Neural progenitor cell (in vitro differentiated cells): Measurements from ENCODE around the gene WNT5B. TPM values are rescaled to one million over a fixed set of nuclear protein-coding genes. Genes with fewer than 3 reads are reported as not detected.

ENCODE experiments used
- DNase-seq: peaks from one replicate; pipeline ENCODE4 v3.0.0-alpha.2; 2016; ENCODE audit warnings: low spot score
- H2AFZ ChIP-seq: fragments of 200-600 bp; sonication (generic); replicated peaks from 2 replicates; pipeline ENCODE4 v1.6.1; 2016; ENCODE audit warnings: antibody characterized with exemption
- H3F3A ChIP-seq: fragments of 200-600 bp; sonication (generic); 2 replicates; pipeline ENCODE4 v1.6.1; 2016; ENCODE audit warnings: antibody characterized with exemption, low read depth
- H3K27ac ChIP-seq: fragments of 200-600 bp; sonication (generic); 2 replicates; pipeline ENCODE4 v1.5.1; 2016; ENCODE audit warnings: mild to moderate bottlenecking
- H3K27me3 ChIP-seq: fragments of 200-600 bp; sonication (generic); 2 replicates; pipeline ENCODE4 v1.6.1; 2016; ENCODE audit warnings: mild to moderate bottlenecking, moderate library complexity
- H3K36me3 ChIP-seq: fragments of 200-600 bp; sonication (generic); 2 replicates; pipeline ENCODE4 v1.5.1; 2016
- H3K4me1 ChIP-seq: fragments of 200-600 bp; sonication (generic); 2 replicates; pipeline ENCODE4 v1.6.1; 2016; ENCODE audit warnings: mixed run types
- H3K4me2 ChIP-seq: fragments of 200-600 bp; sonication (generic); 2 replicates; pipeline ENCODE4 v1.6.1; 2016
- H3K4me3 ChIP-seq: fragments of 200-600 bp; sonication (generic); 2 replicates; pipeline ENCODE4 v1.5.1; 2016
- H3K79me2 ChIP-seq: fragments of 200-600 bp; sonication (generic); 2 replicates; pipeline ENCODE4 v1.6.1; 2016; ENCODE audit warnings: low read depth
- H3K9ac ChIP-seq: fragments of 200-600 bp; sonication (generic); 2 replicates; pipeline ENCODE4 v1.6.1; 2016
- H3K9me3 ChIP-seq: fragments of 200-600 bp; sonication (generic); 2 replicates; pipeline ENCODE4 v1.5.1; 2016; ENCODE audit warnings: low read depth
- H4K20me1 ChIP-seq: fragments of 200-600 bp; sonication (generic); 2 replicates; pipeline ENCODE4 v1.6.1; 2016; ENCODE audit warnings: low read depth
- H3K27ac Mint-ChIP-seq: 3 replicates; pipeline ENCODE4 v1.8.0; 2021; ENCODE audit warnings: mixed read lengths
- H3K27me3 Mint-ChIP-seq: 2 replicates; pipeline ENCODE4 v1.8.0; 2022; ENCODE audit warnings: low read depth, mild to moderate bottlenecking, inconsistent platforms, moderate library complexity, mixed read lengths; ENCODE audit not compliant: insufficient read depth
- H3K36me3 Mint-ChIP-seq: 3 replicates; pipeline ENCODE4 v1.8.0; 2021; ENCODE audit warnings: mixed read lengths
- H3K4me1 Mint-ChIP-seq: 3 replicates; pipeline ENCODE4 v1.8.0; 2021; ENCODE audit warnings: mixed read lengths
- H3K4me3 Mint-ChIP-seq: 3 replicates; pipeline ENCODE4 v1.8.0; 2021; ENCODE audit warnings: mild to moderate bottlenecking, moderate library complexity, mixed read lengths
- H3K9me3 Mint-ChIP-seq: 3 replicates; pipeline ENCODE4 v1.8.0; 2020; ENCODE audit warnings: mixed read lengths
- EZH2 ChIP-seq: fragments of 200-600 bp; sonication (generic); IDR thresholded peaks from 2 replicates; pipeline ENCODE4 v1.6.1; 2017; ENCODE audit warnings: antibody characterized with exemption, mild to moderate bottlenecking, moderate library complexity
- EZH2phosphoT487 ChIP-seq: fragments of 200-600 bp; sonication (generic); IDR thresholded peaks from 2 replicates; pipeline ENCODE4 v1.6.1; 2017; ENCODE audit warnings: antibody characterized with exemption
- total RNA-seq: library from RNA; depleted of rRNA; stranded (reverse); fragments of >200 nt; gene quantifications from 2 replicates; pipeline ENCODE4 v1.2.3, GENCODE V29; 2015; ENCODE audit warnings: low replicate concordance
- TF ChIP-seq, protein P1 (sequence below): fragments of 200-600 bp; sonication (generic); IDR thresholded peaks from 2 replicates; pipeline ENCODE4 v1.5.1; 2017; ENCODE audit warnings: antibody characterized with exemption, mild to moderate bottlenecking

Gene WNT5B
- total RNA-seq, 1 donor from 2014 or later = 43.7 TPM

DNA sequence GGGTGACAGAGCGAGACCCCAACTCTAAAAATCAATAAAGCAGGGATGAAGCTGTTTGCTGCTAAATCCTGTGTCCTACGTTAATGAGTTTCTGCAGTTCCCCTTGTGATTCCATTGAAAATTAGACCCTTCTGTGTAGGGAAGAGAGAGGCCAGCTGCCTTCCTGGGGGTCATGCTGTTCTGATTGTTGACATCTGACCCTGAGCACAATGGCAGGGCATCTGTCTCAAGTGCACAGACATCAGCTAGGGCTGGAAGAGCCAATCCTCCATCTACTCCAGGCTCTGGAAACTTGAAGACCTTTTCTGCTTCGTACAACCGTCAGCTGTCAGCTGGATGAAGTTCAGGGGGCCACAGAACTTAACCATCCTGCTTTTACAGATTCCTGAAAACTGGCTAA lies 44.7 kb upstream of the WNT5B start:
- H3K9ac ChIP-seq = no peak overlapping the region
- no peaks in the 10 kb centered on the region for H3K9me3 Mint-ChIP-seq
- no peak overlapping the region for H3K27ac Mint-ChIP-seq
- no peaks in the 10 kb centered on the region for H3K9me3 ChIP-seq
- peaks cover 6% of the 10 kb centered on the region for H3K27me3 Mint-ChIP-seq
- H3K4me2 ChIP-seq = peak overlapping the region; percentile 29
- H3K4me3 ChIP-seq = no peak overlapping the region
- peaks cover 58% of the 10 kb centered on the region for H4K20me1 ChIP-seq
- H3K4me3 Mint-ChIP-seq = peak overlapping the region; percentile 68
- no peaks in the 10 kb centered on the region for H3K36me3 ChIP-seq
- TF ChIP-seq, protein P1, sequence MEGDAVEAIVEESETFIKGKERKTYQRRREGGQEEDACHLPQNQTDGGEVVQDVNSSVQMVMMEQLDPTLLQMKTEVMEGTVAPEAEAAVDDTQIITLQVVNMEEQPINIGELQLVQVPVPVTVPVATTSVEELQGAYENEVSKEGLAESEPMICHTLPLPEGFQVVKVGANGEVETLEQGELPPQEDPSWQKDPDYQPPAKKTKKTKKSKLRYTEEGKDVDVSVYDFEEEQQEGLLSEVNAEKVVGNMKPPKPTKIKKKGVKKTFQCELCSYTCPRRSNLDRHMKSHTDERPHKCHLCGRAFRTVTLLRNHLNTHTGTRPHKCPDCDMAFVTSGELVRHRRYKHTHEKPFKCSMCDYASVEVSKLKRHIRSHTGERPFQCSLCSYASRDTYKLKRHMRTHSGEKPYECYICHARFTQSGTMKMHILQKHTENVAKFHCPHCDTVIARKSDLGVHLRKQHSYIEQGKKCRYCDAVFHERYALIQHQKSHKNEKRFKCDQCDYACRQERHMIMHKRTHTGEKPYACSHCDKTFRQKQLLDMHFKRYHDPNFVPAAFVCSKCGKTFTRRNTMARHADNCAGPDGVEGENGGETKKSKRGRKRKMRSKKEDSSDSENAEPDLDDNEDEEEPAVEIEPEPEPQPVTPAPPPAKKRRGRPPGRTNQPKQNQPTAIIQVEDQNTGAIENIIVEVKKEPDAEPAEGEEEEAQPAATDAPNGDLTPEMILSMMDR = no peak
- TF ChIP-seq EZH2phosphoT487 (no peak), EZH2 (no peak)
- H3F3A ChIP-seq = peaks cover 71% of the 10 kb centered on the region
- DNase-seq = peak; percentile 53
- no peaks in the 10 kb centered on the region for H3K27me3 ChIP-seq
- H3K4me1 Mint-ChIP-seq = peaks cover 84% of the 10 kb centered on the region
- peaks cover 73% of the 10 kb centered on the region for H3K79me2 ChIP-seq
- peaks cover 2% of the 10 kb centered on the region for H3K36me3 Mint-ChIP-seq
- peaks cover 84% of the 10 kb centered on the region for H3K4me1 ChIP-seq
- no peak overlapping the region for H3K27ac ChIP-seq
- H2AFZ ChIP-seq = no peak overlapping the region

DNA sequence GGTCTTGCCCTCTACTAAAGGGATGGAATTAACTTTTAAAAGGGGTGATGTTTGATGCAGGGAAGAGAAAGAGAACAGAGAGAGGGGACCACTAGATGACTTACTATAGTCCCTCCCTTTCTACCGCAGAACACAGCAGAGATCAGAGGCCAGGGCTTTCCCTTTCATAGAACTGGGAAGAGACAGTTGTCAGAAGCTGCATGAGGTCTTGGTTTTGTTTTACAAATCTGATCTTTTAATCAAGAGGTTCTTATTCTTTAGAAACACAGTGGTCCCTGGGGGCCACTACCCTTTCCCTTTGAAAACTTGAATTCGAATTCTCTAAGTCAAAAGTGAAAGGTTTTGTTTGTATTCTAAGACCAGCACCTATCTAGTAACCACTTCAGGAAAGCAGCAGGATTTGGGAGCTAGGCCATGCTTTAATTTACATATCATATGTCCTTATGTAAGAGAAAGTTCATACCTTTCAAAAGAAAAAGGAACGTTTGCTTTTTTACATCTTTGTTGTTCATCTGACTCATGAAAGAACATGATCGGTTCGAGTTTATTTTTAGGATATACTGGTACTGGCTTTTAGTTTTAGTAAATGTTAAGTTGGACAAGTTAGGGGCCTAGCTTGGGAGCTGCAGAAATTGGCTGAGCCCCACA lies 41.0 kb upstream of the WNT5B start:
- Histone ChIP-seq H3K36me3 (no peaks in the 10 kb centered on the region), H3K4me1 (peaks cover 61% of the 10 kb centered on the region), H2AFZ (no peak overlapping the region), H3K79me2 (peaks cover 97% of the 10 kb centered on the region), H3K27ac (peak overlapping the region; percentile 40), H3K27me3 (no peaks in the 10 kb centered on the region), H4K20me1 (peaks cover 88% of the 10 kb centered on the region), H3F3A (peaks cover 71% of the 10 kb centered on the region), H3K9ac (no peak overlapping the region), H3K4me2 (peak overlapping the region; percentile 93), H3K4me3 (peak overlapping the region; percentile 33), H3K9me3 (no peaks in the 10 kb centered on the region)
- peaks cover 10% of the 10 kb centered on the region for H3K27me3 Mint-ChIP-seq
- peak overlapping the region; percentile 48 for H3K27ac Mint-ChIP-seq
- peak overlapping the region; percentile 50 for H3K4me3 Mint-ChIP-seq
- H3K9me3 Mint-ChIP-seq = no peaks in the 10 kb centered on the region
- DNase-seq = peak; percentile 84
- H3K36me3 Mint-ChIP-seq = peaks cover 7% of the 10 kb centered on the region
- TF ChIP-seq EZH2phosphoT487 (peak; percentile 53), EZH2 (no peak)
- peaks cover 85% of the 10 kb centered on the region for H3K4me1 Mint-ChIP-seq

DNA sequence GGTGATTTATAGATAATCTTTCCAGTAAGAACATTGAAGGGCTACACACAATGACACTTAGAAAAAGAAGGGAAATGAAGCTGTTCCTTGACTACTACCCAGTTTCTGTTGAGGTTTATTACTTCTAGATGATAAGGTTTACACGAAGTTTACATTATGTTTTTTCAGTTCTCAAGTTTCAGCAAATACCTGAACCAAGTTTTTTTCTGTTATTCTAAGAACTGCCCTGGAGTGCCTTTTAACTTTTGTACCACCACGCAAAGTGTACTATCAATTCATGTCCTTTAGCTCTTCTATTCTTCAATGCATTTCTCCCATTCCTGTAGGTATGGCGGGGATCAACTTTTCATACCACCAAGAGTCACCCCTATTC lies 40.5 kb upstream of the WNT5B start:
- peaks cover 10% of the 10 kb centered on the region for H3K27me3 Mint-ChIP-seq
- Histone ChIP-seq H3K27ac (peak overlapping the region; percentile 40), H2AFZ (no peak overlapping the region), H3K27me3 (no peaks in the 10 kb centered on the region), H3K4me3 (peak overlapping the region; percentile 33), H3K4me2 (peak overlapping the region; percentile 93), H3F3A (peaks cover 76% of the 10 kb centered on the region), H3K4me1 (peaks cover 57% of the 10 kb centered on the region), H4K20me1 (peaks cover 93% of the 10 kb centered on the region), H3K9ac (no peak overlapping the region), H3K36me3 (no peaks in the 10 kb centered on the region), H3K79me2 (peaks cover 98% of the 10 kb centered on the region), H3K9me3 (no peaks in the 10 kb centered on the region)
- no peak for TF ChIP-seq EZH2phosphoT487
- TF ChIP-seq, protein P1 = no peak
- no peak for TF ChIP-seq EZH2
- H3K36me3 Mint-ChIP-seq = peaks cover 9% of the 10 kb centered on the region
- DNase-seq = no peak
- H3K4me1 Mint-ChIP-seq = peaks cover 81% of the 10 kb centered on the region
- no peaks in the 10 kb centered on the region for H3K9me3 Mint-ChIP-seq
- H3K4me3 Mint-ChIP-seq = peak overlapping the region; percentile 42
- H3K27ac Mint-ChIP-seq = peak overlapping the region; percentile 48
